ENCODE data around the gene CYP3A7.

Gene CYP3A7

GRCh38 chr7:99748846-99749579, 14.0 kb upstream of the CYP3A7 start:
- no peak for TF ChIP-seq CTCF (IDR thresholded peaks at IDR 0.05)

- no peak for TF ChIP-seq CTCF (IDR thresholded peaks at IDR 0.05)
Observed at GRCh38 chr7:99742737-99743394, 7.9 kb upstream of the CYP3A7 start.

- TF ChIP-seq CTCF (IDR thresholded peaks at IDR 0.05): no peak
Observed at GRCh38 chr7:99741441-99741795, 6.4 kb upstream of the CYP3A7 start.

- TF ChIP-seq CTCF (IDR thresholded peaks at IDR 0.05): no peak
Observed at GRCh38 chr7:99740573-99741440, 5.8 kb upstream of the CYP3A7 start.

- TF ChIP-seq CTCF (IDR thresholded peaks at IDR 0.05): no peak
Observed at GRCh38 chr7:99739699-99740572, 4.9 kb upstream of the CYP3A7 start.

GRCh38 chr7:99737726-99738125, 2.7 kb upstream of the CYP3A7 start:
- no peak for TF ChIP-seq CTCF (IDR thresholded peaks at IDR 0.05)

GRCh38 chr7:99733448-99733847, 1.5 kb downstream of the CYP3A7 start:
- no peak for TF ChIP-seq CTCF (IDR thresholded peaks at IDR 0.05)
